GM15510 (cell line): ENCODE data around the gene PLA2G2A.

Experiments
- POLR2A ChIP-seq: IDR thresholded peaks from 3 replicates; pipeline ENCODE4 v1.6.1; 2011; ENCODE audit warnings: borderline replicate concordance; ENCODE audit not compliant: insufficient read length; ENCODE audit errors: extremely low read depth

PLA2G2A gene

DNA sequence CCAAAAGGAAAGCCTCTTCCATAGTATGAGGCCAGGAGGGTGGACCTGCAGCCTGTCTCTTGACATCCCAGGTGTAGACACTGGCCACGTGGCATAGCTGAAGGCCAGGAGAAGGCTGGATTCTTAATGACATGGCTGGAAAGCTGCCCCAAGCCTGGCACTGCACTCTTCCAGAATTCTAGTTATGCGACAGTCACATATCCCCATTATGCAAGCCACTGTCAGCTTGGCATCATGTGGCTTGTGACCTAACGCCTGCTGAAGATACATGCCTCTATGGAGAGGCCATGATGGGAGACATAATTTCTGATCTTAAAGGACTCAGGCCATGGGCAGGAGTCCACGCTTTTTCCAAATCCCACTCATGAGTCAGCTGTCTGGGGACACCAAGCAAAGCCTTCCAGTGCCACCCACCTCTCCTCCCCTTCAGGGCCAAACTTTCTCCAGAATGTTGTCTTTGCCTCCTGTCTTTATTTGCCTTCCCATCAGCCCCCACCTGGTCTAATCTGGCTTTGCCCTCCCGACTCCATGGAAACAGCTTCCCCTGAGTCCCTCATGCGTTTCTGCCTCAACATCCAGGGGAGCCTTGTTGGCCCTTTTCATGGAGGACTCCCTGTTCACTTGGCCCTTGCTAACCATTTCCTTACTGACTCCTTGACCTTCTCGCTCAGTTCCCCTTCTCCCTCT, 3.0 kb downstream of the PLA2G2A start:
- TF ChIP-seq POLR2A = no peak

DNA sequence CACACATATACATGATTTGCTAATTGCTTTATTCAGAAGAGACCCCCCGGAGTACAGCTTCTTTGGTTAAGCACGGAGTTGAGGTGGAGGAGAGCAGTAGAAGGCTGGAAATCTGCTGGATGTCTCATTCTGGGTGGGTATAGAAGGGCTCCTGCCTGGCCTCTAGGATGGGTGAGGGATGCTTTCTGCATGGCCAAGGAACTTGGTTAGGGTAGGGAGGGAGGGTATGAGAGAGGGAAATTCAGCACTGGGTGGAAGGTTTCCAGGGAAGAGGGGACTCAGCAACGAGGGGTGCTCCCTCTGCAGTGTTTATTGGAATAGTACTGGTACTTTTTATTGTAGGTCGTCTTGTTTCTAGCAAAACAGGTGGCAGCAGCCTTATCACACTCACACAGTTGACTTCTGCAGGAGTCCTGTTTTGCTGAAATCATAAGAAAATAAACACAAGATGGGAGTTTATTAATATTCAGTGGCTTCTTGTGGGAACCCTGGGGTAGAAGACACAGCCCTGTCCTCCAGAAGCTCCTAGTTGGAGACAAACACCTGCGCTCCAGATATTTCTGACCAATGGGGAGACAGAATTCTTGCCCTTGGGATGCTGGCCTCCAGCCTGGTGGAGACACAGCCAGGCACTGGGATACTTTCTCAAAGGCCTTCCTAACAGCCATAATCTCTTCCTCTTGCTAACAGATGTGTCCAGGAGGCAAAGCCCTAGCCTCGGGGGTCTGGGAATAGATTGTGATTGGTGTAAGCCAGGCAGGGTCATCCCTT, 3.8 kb downstream of the PLA2G2A start:
- no peak for TF ChIP-seq POLR2A

DNA sequence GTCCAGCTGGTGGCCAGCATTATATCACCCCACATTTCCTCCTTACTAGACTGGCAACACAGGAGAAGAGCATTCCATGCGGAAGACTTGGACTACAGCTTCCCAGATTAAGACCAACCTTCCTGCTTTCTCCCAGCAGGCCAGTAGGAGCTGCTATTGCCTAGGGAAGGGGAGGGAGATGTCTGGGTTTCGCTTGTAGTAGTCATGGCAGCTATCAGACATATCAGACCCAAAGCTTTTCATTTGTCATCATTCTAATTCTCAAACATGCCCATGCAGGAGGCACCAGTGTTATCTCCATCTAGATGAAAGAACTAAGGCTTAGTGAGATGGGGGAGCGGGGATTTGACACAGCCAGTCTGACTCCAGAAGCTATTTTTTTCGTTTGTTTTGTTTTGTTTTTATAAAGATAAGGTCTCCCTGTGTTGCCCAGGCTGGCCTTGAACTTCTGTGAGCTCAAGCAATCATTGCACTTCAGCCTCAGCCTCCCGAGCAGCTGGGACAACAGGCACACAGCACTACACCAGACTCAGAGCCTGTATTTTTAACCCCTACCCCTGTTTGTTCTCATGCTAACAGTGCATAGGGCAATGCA, 4.5 kb downstream of the PLA2G2A start:
- no peak for TF ChIP-seq POLR2A

DNA sequence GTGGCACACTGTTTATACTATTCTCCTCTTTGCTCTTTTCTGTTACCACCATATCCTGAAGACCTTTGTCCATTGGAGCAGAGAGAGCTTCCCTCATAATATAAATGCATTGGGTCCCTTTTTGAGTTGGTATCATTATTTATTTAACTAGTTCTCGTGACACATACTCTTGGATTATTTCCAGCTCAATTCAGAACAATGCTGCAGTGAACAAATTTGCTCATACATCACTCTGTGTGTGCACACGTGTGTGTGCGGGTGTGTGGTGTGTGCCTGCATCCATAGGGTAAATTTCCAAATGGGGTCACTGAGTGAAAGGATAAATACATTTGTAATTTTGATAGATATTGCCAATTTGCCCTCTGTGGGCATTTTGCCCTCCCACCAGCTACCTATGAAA, 5.8 kb downstream of the PLA2G2A start:
- no peak for TF ChIP-seq POLR2A

DNA sequence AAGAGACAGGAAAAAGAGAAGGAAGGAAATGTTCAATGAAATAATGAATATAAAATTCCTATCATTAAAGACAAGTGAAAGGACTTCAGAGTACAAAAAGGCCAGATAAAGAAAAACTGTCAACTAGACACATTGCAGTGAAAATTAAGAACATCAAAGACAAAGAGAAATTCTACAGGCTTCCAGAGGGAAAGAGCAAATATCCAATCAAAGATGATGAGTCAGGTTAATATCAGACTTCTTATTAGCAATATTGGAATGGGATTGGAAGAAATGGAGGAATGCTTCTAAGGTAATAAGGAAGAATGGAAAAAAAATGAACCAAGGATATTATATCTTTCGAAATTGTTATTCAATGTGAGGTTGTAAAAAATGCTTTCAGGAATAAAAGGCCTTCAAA, 7.8 kb downstream of the PLA2G2A start:
- TF ChIP-seq POLR2A = no peak

DNA sequence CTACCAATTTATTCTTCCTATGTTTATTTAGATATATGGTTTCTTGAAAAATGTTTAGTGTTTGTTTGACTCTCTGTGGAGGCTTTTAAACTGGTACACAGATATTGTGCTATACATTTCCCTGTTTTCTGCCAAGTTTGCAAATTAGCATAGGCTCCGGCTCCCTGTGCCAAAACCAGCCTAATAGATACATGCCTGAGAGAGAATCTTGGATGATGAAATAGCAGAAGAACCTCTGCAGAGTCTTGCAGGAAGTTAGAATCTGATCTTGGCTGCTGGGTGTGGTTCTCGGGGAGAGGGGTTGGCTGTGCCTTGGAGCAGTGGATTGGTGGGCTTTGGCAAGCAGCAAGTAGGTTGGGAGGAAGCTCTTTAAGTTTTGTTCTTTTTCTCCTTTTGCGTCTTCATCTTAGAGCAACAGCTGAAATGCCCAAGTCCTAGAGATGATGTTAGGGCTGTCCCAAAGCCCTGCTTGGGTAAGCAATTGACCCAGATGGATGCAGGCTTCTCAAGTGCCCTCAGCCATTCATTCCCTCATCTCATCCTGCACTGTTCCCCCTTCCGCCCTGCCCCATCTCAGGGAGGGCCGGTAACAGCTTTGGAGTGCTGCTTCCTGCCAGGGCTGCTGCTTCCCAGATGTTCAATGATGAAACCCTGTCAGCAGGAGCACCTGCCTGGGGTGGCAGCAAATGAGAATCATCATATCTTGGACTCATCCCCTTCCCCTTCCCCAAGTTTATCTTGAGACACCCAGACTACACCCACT, 9.3 kb downstream of the PLA2G2A start:
- TF ChIP-seq POLR2A = no peak

DNA sequence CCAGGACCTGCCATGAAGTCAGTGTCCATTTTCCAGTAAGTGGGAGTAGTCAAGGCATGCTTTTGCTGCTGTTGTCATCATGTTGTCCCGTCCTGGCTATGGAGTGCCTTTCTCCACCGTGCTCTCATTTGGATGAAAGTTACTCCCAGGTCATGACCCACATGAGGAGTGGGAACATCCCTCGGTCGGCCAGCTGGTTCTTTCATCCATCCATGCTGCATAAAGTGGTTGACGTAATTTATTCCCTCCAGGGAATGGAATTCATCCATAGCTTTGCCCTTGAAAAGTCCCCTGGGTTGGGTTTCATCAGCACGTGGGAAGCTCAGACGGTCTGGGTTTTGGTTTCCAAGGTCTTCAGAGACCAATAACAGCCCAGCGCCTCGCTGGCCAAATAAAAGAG, 11.6 kb downstream of the PLA2G2A start:
- no peak for TF ChIP-seq POLR2A

DNA sequence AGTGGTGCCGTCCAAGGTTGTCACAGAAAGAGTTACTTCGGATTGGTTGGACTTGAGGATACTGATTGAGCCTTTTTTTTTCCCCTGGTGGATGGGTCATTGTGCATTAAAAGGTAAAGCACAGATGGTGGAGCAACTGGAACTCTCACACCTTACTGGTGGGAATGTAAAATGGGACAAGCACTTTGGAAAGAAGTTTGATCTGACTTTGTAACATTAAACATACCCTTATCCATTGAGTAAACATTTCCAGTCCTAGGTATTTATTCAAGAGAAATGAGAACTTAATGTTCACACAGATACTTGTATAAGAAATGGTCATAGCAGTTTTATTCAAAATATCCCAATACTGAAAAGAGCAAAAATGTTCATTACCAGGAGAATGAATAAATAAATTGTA, 14.9 kb downstream of the PLA2G2A start:
- TF ChIP-seq POLR2A = no peak

DNA sequence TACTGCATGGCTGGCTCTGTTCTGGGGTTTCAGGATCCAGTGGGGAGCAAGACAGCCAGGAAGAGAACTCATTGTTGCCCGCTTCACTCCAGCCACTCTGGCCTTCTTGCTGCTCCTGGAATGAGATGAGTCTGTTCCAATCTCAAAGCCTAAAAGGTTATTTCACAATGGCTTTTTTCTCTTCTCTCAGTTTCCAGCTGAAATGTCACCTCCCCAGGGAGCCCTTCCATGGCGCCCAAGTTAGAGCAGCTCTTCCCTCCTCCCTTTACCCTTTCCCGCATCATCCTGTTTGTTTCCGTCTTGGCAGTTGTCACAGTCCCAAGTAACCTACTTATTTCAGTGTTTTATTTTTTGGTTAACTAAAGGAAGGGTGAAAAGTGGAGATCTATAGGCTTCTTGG, 15.8 kb downstream of the PLA2G2A start:
- TF ChIP-seq POLR2A = no peak

DNA sequence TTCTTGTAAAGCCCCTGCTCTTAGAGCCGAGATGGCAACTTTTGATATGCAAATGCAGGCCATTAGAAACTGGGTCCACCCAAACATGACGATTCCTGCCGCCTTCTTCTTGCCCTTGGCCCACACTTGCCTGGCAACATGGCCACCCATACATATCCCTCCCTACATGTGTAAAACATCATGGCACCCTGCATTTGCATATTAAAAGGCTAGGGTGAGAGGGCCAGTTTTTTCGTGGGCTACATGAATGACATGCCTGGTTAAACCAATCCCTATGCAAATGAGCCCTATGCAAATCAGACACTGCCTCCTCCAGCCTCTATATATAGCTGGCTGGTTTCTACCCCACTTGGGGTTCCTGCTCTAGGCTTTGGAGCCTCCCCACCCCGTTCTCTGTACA, 18.8 kb downstream of the PLA2G2A start:
- no peak for TF ChIP-seq POLR2A

DNA sequence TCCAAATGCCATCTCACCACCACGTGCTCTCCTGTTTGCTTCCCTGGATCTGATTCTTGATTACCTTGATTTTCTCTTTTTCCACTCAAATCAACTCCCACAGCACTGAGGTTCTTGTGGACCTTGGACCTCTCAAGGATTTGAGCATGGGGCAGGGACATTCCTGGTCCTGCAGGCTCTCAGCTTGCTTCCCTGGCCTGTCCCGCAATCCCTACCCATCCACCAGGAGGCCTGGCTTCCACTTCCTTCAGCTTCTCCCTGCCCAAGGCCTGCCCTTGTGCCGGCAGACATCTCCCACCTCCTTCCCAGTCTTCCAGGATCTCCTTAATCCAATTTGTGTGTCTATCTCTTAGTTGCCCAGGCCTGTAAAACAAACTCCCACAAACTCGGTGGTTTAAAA, 21.6 kb downstream of the PLA2G2A start:
- TF ChIP-seq POLR2A = no peak

DNA sequence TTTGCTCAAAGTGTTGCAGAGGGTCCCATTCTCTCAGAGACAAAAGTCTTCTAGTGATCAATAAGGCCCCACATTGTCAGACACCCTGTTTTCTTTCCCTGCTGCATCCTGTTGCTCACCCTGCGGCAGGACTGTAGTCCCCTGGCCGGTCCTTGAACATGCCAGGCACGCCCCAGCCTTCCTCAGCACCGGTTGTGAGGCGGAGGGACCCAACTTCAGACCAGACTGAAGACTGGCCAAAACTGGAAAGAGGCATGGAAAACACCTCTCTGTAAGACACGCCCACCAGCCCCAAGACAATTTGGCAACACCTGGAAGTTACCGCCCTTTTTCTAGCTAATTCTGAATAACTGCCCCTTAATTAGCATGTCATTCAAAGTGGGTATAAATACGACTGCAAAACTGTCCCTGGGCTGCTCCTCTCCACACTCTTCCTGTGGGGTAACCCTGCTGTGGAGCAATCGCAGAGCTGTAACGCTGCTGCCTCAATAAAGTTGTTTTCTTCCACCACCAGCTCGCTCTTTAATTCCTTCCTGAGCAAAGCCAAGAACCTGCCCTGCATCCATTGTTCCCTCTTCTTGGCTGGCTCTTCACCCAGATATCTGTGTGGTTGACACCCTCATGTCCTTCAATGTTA, 23.8 kb downstream of the PLA2G2A start:
- TF ChIP-seq POLR2A = no peak

DNA sequence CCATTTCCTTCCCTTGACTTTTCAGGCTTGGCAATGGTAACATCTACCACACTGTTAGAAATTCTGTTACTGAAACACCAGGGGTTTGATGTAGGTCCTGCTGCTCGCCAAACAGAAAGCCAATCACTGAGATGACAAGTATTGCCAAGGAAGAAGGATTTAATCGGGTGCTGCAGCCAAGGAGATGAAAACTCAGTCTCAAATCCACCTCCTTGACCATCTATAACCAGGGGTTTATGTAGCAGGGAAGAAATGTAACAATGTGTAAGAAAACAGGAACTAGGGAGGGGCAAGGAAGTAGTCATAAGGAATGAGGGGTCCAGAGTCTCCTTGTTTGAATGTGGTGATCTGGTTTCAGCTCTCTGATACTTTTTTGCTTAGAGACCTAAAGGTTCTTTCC, 25.4 kb downstream of the PLA2G2A start:
- no peak for TF ChIP-seq POLR2A

DNA sequence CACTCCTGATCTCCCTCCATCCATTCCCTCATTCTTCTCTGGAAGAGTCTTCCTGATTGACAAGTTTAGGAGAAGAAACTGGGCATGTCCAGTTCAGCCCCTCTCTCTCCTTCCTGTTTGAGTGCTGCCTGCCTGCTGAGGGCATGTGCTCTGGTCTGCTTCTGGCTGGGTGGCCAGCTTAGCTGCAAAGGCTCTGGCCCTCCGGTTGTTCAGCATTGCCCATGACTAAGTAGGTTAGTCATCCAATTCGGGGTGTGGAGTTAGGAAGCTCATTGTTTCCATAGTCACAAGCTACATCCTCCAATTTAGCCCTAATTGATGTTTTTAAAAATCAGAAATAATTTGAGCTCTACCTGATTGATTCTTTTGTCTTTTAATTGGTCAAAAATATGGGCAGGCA, 30.4 kb downstream of the PLA2G2A start:
- TF ChIP-seq POLR2A = no peak

DNA sequence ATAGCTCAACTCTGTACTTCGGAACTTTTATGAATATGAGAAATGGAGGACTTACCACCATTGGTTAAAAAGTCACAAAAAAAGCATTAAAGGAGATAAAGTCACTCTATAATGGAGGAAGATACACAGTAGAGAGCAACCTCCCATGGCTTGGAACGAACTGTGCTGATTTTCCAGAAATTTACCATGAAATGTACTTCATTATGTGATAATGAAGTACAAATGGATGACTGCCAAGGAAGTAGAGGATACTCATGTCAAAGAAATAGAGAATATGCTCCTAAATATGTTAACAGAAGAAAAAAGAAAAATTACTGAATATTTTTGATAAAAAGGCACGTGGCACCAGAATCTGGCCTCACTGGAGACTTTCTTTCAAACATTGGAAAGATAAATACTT, 32.4 kb downstream of the PLA2G2A start:
- TF ChIP-seq POLR2A = no peak

DNA sequence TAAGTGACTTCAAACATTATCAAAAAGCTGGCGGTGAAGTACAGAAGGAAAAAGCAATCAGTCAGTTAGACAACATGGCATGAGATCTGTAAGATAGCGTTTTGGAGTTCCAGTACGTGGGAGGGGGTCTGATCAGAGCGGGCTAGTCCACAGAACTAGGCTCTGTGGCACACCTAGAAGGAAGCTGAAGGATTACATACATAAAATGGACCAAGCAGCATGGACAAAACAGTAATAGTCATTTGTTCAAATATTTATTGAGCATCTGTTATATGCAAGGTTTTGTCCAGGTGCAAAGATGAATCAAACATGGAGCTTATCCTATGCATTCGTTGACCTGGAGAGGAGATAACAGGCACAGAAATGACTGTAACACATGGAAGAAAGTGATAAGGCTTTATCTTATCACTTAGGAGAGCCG, 33.1 kb downstream of the PLA2G2A start:
- no peak for TF ChIP-seq POLR2A

DNA sequence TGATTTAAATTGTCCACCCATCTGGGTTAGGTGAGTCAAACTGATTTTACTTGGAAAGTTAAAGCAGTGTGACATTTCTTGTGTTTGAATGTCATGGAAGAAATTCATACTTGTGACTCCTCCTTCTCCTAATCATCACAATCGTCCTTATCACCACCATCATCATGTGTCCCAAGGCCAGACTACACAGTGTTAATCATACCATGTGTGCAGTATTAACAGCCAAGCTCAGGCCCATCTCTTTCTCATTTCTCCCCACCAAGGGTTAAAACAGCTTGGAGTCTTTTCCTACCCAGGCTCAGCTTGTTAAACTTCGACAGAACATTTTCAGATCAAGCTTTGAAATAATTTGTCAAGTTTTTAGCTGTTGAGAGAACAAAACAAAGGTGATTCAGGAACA, 33.5 kb downstream of the PLA2G2A start:
- no peak for TF ChIP-seq POLR2A
